ENCODE measurements around the gene PCNX3.

DNA sequence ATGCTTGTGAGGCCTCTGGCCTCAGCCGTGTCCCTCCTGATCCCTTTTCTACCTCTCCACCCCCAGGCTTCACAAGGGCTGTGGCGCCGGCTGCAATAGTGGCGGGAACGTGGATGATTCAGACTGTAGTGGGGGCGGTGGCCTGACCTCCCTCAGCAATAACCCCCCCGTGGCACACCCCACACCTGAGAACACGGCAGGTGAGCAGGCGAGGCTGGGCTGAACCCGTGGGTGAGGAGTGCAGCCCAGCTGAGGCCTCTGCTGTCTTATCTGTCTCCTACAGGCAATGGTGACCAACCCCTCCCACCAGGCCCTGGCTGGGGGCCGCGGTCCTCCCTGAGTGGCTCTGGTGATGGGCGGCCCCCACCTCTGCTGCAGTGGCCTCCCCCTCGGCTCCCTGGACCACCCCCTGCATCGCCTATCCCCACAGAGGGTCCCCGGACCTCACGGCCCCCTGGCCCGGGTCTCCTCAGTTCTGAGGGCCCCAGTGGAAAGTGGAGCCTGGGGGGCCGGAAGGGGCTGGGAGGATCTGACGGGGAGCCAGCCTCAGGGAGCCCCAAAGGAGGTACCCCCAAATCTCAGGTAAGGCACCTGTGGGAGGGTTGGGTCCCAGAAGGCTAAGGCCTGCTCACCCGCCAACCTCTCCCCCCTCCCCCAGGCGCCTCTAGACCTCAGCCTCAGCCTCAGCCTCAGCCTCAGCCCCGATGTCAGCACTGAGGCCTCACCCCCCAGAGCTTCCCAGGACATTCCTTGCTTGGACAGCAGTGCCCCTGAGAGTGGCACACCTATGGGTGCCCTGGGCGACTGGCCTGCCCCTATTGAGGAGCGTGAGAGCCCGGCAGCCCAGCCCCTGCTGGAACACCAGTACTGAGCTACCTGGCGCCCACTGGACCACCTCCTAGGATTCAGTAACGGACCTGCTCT lies 20.8 kb downstream of the PCNX3 start:
- no peak for TF ChIP-seq POLR2AphosphoS5 (IDR thresholded peaks at IDR 0.05; ENCODE audit: low read depth, low read length)
- no peak for TF ChIP-seq ZNF274 (IDR thresholded peaks at IDR 0.05; ENCODE audit: low read depth, low read length)
- no peak for TF ChIP-seq YY1 (IDR thresholded peaks at IDR 0.05; ENCODE audit: extremely low read depth, insufficient replicate concordance, low read depth, low read length)
- TF ChIP-seq CEBPB (IDR thresholded peaks at IDR 0.05; ENCODE audit: low read depth): no peak
- TF ChIP-seq SIN3A (IDR thresholded peaks at IDR 0.05; ENCODE audit: low read depth): no peak
- TF ChIP-seq, protein P1, sequence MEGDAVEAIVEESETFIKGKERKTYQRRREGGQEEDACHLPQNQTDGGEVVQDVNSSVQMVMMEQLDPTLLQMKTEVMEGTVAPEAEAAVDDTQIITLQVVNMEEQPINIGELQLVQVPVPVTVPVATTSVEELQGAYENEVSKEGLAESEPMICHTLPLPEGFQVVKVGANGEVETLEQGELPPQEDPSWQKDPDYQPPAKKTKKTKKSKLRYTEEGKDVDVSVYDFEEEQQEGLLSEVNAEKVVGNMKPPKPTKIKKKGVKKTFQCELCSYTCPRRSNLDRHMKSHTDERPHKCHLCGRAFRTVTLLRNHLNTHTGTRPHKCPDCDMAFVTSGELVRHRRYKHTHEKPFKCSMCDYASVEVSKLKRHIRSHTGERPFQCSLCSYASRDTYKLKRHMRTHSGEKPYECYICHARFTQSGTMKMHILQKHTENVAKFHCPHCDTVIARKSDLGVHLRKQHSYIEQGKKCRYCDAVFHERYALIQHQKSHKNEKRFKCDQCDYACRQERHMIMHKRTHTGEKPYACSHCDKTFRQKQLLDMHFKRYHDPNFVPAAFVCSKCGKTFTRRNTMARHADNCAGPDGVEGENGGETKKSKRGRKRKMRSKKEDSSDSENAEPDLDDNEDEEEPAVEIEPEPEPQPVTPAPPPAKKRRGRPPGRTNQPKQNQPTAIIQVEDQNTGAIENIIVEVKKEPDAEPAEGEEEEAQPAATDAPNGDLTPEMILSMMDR (IDR thresholded peaks at IDR 0.05 in 2 of 3, conservative IDR thresholded peaks at IDR 0.05 in 1 of 3; ENCODE audit: borderline replicate concordance in 1 of 3, insufficient read depth in 1 of 3, low read depth in 2 of 3, low read length in 2 of 3): no peak
- TF ChIP-seq ZFX (IDR thresholded peaks at IDR 0.05): no peak
- TF ChIP-seq, protein P2, sequence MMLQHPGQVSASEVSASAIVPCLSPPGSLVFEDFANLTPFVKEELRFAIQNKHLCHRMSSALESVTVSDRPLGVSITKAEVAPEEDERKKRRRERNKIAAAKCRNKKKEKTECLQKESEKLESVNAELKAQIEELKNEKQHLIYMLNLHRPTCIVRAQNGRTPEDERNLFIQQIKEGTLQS (IDR thresholded peaks at IDR 0.05): no peak
- no peak for TF ChIP-seq EZH2phosphoT487 (IDR thresholded peaks at IDR 0.05; ENCODE audit: borderline replicate concordance)
- no peak for TF ChIP-seq POLR2A (IDR thresholded peaks at IDR 0.05; ENCODE audit: borderline replicate concordance, extremely low read depth, insufficient read depth, insufficient read length)
- TF ChIP-seq EZH2 (IDR thresholded peaks at IDR 0.05): no peak

All from HCT116 (cell line).